ENCODE data around the gene LRRTM4. TPM values are rescaled to one million over a fixed set of nuclear protein-coding genes. Genes with fewer than 3 reads are reported as not detected.
"Not testable (repeated sequence)": the region's sequence is repeated elsewhere in the genome, so short reads cannot be mapped to it uniquely, and the experiment has no call there.

Gene LRRTM4
- total RNA-seq, 4 donors from 2014 or later: 0.27 to 0.32 TPM; not detected in 2

DNA sequence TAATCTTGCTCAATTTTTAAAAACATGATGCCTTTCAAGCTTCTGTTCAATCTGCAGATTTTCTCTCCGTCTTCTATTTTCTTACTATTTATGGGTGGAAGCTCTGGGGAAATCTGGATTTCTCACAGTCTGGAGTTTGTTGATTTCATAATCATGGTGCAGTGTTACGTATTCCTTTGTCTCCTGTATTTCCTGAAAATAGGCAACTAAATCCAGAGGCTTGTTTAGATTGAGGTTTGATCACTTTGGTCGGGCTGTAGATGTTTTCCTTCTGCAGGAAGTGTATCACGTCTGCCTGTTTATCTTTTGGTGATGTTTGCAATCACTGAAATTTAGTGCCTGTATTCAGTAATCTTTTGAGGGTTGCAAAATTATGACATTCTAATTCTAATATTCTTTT, 487.7 kb downstream of the LRRTM4 start:
- H3K4me1 ChIP-seq: no peaks in the 10 kb centered on the region
- intact Hi-C loops (cut with DNase I; ENCODE audit: low total_unique reads): no loop called here
- H3K4me3 ChIP-seq: no peak overlapping the region
- TF ChIP-seq POLR2A (IDR thresholded peaks at IDR 0.05) (no peak), EP300 (IDR thresholded peaks at IDR 0.05; ENCODE audit: low read depth) (no peak), POLR2AphosphoS5 (IDR thresholded peaks at IDR 0.05) (no peak)
- TF ChIP-seq, protein P1, sequence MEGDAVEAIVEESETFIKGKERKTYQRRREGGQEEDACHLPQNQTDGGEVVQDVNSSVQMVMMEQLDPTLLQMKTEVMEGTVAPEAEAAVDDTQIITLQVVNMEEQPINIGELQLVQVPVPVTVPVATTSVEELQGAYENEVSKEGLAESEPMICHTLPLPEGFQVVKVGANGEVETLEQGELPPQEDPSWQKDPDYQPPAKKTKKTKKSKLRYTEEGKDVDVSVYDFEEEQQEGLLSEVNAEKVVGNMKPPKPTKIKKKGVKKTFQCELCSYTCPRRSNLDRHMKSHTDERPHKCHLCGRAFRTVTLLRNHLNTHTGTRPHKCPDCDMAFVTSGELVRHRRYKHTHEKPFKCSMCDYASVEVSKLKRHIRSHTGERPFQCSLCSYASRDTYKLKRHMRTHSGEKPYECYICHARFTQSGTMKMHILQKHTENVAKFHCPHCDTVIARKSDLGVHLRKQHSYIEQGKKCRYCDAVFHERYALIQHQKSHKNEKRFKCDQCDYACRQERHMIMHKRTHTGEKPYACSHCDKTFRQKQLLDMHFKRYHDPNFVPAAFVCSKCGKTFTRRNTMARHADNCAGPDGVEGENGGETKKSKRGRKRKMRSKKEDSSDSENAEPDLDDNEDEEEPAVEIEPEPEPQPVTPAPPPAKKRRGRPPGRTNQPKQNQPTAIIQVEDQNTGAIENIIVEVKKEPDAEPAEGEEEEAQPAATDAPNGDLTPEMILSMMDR (IDR thresholded peaks at IDR 0.05): no peak
- no peak overlapping the region for H3K27ac ChIP-seq
- DNase-seq: no peak
- 19 to 28% methylated on average over 4 of the region's 4 CpGs for WGBS, 2 donors (ENCODE audit: low coverage in 1 of 2)
- H3K9me3 ChIP-seq: no peaks in the 10 kb centered on the region
- in situ Hi-C loops (cut with MboI; ENCODE audit: low pct_ligation_motif_present in 1 of 4, low pct_unique_long_range_greater_than_20kb in 1 of 4, low sequenced_read_pairs in 3 of 4): no loop called here
- no peaks in the 10 kb centered on the region for H3K36me3 ChIP-seq
- H3K27me3 ChIP-seq: no peaks in the 10 kb centered on the region

DNA sequence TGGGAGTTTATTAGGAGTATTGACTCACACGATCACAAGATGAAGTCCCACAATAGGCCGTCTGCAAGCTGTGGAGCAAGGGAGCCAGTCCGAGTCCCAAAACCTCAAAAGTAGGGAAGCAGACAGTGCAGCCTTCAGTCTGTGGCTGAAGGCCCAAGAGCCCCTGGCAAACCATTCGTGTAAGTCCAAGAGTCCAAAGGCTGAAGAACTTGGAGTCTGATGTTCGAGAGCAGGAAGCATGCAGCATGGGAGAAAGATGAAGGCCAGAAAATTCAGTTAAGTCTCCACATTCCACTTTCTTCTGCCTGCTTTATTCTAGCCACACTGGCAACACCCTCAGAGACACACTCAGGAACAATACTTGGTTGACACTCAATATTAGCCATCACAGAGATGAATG, 492.9 kb downstream of the LRRTM4 start:
- H3K4me3 ChIP-seq; H3K27me3 ChIP-seq; H3K27ac ChIP-seq; H3K4me1 ChIP-seq; H3K36me3 ChIP-seq; intact Hi-C loops (cut with DNase I; ENCODE audit: low total_unique reads); in situ Hi-C loops (cut with MboI; ENCODE audit: low pct_ligation_motif_present in 1 of 4, low pct_unique_long_range_greater_than_20kb in 1 of 4, low sequenced_read_pairs in 3 of 4); DNase-seq; H3K9me3 ChIP-seq: not testable (repeated sequence)
- WGBS, 2 donors (ENCODE audit: low coverage in 1 of 2): 87 to 89% methylated on average over 2 to 5 of the region's 5 CpGs

GRCh38 chr2:77028032-77028600, 494.1 kb downstream of the LRRTM4 start:
- DNase-seq: no peak
- intact Hi-C loops (cut with DNase I; ENCODE audit: low total_unique reads): no loop called here
- no peaks in the 10 kb centered on the region for H3K4me1 ChIP-seq
- TF ChIP-seq, protein P1 (IDR thresholded peaks at IDR 0.05): no peak
- TF ChIP-seq EP300 (IDR thresholded peaks at IDR 0.05; ENCODE audit: low read depth) (no peak), POLR2AphosphoS5 (IDR thresholded peaks at IDR 0.05) (no peak), POLR2A (IDR thresholded peaks at IDR 0.05) (no peak)
- no peaks in the 10 kb centered on the region for H3K27me3 ChIP-seq
- in situ Hi-C loops (cut with MboI; ENCODE audit: low pct_ligation_motif_present in 1 of 4, low pct_unique_long_range_greater_than_20kb in 1 of 4, low sequenced_read_pairs in 3 of 4): no loop called here
- no peaks in the 10 kb centered on the region for H3K9me3 ChIP-seq
- H3K27ac ChIP-seq: no peak overlapping the region
- no peaks in the 10 kb centered on the region for H3K36me3 ChIP-seq
- no peak overlapping the region for H3K4me3 ChIP-seq
- 60 to 66% methylated on average over 3 of the region's 3 CpGs for WGBS, 2 donors (ENCODE audit: low coverage in 1 of 2)

DNA sequence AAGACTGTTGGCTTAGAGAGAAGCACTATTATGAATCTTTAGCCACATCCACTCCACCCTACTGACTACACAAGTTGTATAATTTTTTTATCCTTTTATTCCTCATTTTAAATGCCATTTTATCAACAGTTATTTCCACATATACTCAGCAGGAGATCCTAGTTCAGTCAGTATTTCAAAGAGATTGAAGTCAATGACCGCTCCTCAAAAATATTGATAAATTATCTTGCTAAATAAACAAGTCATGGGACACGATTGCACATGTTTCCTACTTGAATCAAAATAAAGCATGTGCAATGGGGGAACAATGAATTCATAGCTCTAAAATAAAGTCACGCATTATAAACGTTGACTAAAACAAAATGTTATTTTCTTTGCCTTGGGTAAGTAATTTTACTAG, 496.5 kb downstream of the LRRTM4 start:
- in situ Hi-C loops (cut with MboI; ENCODE audit: low pct_ligation_motif_present in 1 of 4, low pct_unique_long_range_greater_than_20kb in 1 of 4, low sequenced_read_pairs in 3 of 4): no loop called here
- H3K27ac ChIP-seq: no peak overlapping the region
- H3K36me3 ChIP-seq: no peaks in the 10 kb centered on the region
- no peak for TF ChIP-seq POLR2AphosphoS5 (IDR thresholded peaks at IDR 0.05)
- H3K27me3 ChIP-seq: no peaks in the 10 kb centered on the region
- intact Hi-C loops (cut with DNase I; ENCODE audit: low total_unique reads): no loop called here
- no peaks in the 10 kb centered on the region for H3K4me1 ChIP-seq
- 76 to 77% methylated on average over 4 of the region's 4 CpGs for WGBS, 2 donors (ENCODE audit: low coverage in 1 of 2)
- no peaks in the 10 kb centered on the region for H3K9me3 ChIP-seq
- no peak overlapping the region for H3K4me3 ChIP-seq
- DNase-seq: no peak

DNA sequence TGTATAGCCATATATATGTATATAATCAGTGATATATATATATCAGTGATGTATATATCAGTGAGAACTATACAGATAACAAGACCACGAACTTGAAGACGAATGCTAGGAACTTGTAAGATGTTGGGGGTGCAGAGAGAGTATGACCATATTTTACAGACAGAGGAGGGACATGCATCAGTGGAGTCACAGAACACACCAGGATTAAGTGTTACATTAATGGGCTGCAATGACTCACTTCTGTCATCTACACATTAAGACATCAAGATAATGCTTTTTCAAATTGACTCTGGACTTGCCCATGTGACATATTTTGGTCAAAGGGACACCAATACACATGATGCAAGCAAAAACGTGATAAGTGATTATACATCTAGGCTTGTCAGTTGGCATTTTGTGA, 501.0 kb downstream of the LRRTM4 start:
- Histone ChIP-seq H3K27ac (no peak overlapping the region), H3K4me1 (no peaks in the 10 kb centered on the region), H3K27me3 (no peaks in the 10 kb centered on the region), H3K4me3 (no peak overlapping the region), H3K36me3 (no peaks in the 10 kb centered on the region), H3K9me3 (no peaks in the 10 kb centered on the region)
- in situ Hi-C loops (cut with MboI; ENCODE audit: low pct_ligation_motif_present in 1 of 4, low pct_unique_long_range_greater_than_20kb in 1 of 4, low sequenced_read_pairs in 3 of 4) (no loop called here), intact Hi-C loops (cut with DNase I; ENCODE audit: low total_unique reads) (no loop called here)
- TF ChIP-seq POLR2A (IDR thresholded peaks at IDR 0.05): no peak
- no peak for TF ChIP-seq EP300 (IDR thresholded peaks at IDR 0.05; ENCODE audit: low read depth)
- no peak for TF ChIP-seq POLR2AphosphoS5 (IDR thresholded peaks at IDR 0.05)
- TF ChIP-seq, protein P1 (IDR thresholded peaks at IDR 0.05): no peak
- DNase-seq: no peak
- WGBS, 2 donors (ENCODE audit: low coverage in 1 of 2): 47 to 55% methylated on average over 2 to 3 of the region's 3 CpGs

Measured in transverse colon (tissue), 4 donors.